GM23248 (cell line): Measurements from ENCODE around the gene ARL6IP5. TPM values are rescaled to one million over a fixed set of nuclear protein-coding genes. Genes with fewer than 3 reads are reported as not detected.

ENCODE experiments used
- DNase-seq: peaks from one replicate; pipeline ENCODE4 v3.0.0-alpha.2; 2015
- H2AFZ ChIP-seq: fragments of 200-600 bp; sonication (generic); 2 replicates; pipeline ENCODE4 v1.6.1; 2016; ENCODE audit warnings: antibody characterized with exemption
- H3F3A ChIP-seq: fragments of 200-600 bp; sonication (generic); 2 replicates; pipeline ENCODE4 v1.6.1; 2016; ENCODE audit warnings: mild to moderate bottlenecking, antibody characterized with exemption, mixed run types; ENCODE audit not compliant: insufficient read depth
- H3K27ac ChIP-seq: fragments of 200-600 bp; sonication (generic); 2 replicates; pipeline ENCODE4 v1.5.1; 2016; ENCODE audit warnings: mild to moderate bottlenecking
- H3K27me3 ChIP-seq: fragments of 200-600 bp; sonication (generic); replicated peaks from 2 replicates; pipeline ENCODE4 v1.6.1; 2016; ENCODE audit warnings: mild to moderate bottlenecking; ENCODE audit not compliant: insufficient read depth
- H3K36me3 ChIP-seq: fragments of 200-600 bp; sonication (generic); 2 replicates; pipeline ENCODE4 v1.6.1; 2016; ENCODE audit warnings: low read depth, mild to moderate bottlenecking
- H3K4me1 ChIP-seq: fragments of 200-600 bp; sonication (generic); 2 replicates; pipeline ENCODE4 v1.6.1; 2016; ENCODE audit warnings: mild to moderate bottlenecking; ENCODE audit not compliant: insufficient read depth
- H3K4me2 ChIP-seq: fragments of 200-600 bp; sonication (generic); one replicate; pipeline ENCODE4 v1.6.1; 2016; ENCODE audit warnings: mild to moderate bottlenecking; ENCODE audit not compliant: unreplicated experiment
- H3K4me3 ChIP-seq: fragments of 200-600 bp; sonication (generic); 2 replicates; pipeline ENCODE4 v1.5.1; 2016; ENCODE audit warnings: mild to moderate bottlenecking
- H3K79me2 ChIP-seq: fragments of 200-600 bp; sonication (generic); 2 replicates; pipeline ENCODE4 v1.6.1; 2016; ENCODE audit warnings: mild to moderate bottlenecking; ENCODE audit not compliant: insufficient read depth
- H3K9ac ChIP-seq: fragments of 200-600 bp; sonication (generic); 2 replicates; pipeline ENCODE4 v1.6.1; 2016; ENCODE audit warnings: mild to moderate bottlenecking
- H3K9me2 ChIP-seq: fragments of 200-600 bp; sonication (generic); 2 replicates; pipeline ENCODE4 v1.6.1; 2016; ENCODE audit warnings: mixed run types, mild to moderate bottlenecking, moderate library complexity; ENCODE audit not compliant: insufficient read depth
- H3K9me3 ChIP-seq: fragments of 200-600 bp; sonication (generic); one replicate; pipeline ENCODE4 v1.6.1; 2017; ENCODE audit warnings: low read depth
- H4K20me1 ChIP-seq: fragments of 200-600 bp; sonication (generic); 2 replicates; pipeline ENCODE4 v1.6.0; 2016; ENCODE audit not compliant: insufficient read depth
- EZH2 ChIP-seq: fragments of 200-600 bp; sonication (generic); IDR thresholded peaks from 2 replicates; pipeline ENCODE4 v1.6.1; 2018; ENCODE audit warnings: antibody characterized with exemption, mild to moderate bottlenecking; ENCODE audit not compliant: insufficient read depth, poor library complexity, severe bottlenecking
- EZH2phosphoT487 ChIP-seq: fragments of 200-600 bp; sonication (generic); IDR thresholded peaks from 2 replicates; pipeline ENCODE4 v1.6.1; 2018; ENCODE audit warnings: antibody characterized with exemption, moderate library complexity, mild to moderate bottlenecking, low read depth; ENCODE audit not compliant: insufficient read depth
- WGBS, 2 experiments: methylation state at CpG; one replicate each; pipeline ENCODE4 v1.1.6; 2015 to 2017; ENCODE audit warnings: low lambda C conversion rate in 2 of 2, low coverage in 1 of 2; ENCODE audit errors: missing lambda C conversion rate in 2 of 2; 5-methylcytosine and 5-hydroxymethylcytosine counted together
- in situ Hi-C: fragments of 300-500 bp; cut with MboI; formaldehyde crosslinking; loops from 2 replicates; pipeline ENCODE4 v1.15.0; 2020
- polyA plus RNA-seq: library from polyadenylated mRNA; unstranded; fragments of >200 nt; fragmentation: Nextera tagmentation; extraction: Ambion mirVana; gene quantifications from 2 replicates; pipeline ENCODE4 v1.2.1, GENCODE V29; 2016
- total RNA-seq: library from RNA; depleted of rRNA; stranded (reverse); fragments of >200 nt; shearing (Covaris generic); gene quantifications from 2 replicates; pipeline ENCODE4 v1.2.3, GENCODE V29; 2014

ARL6IP5 gene
- total and polyA plus RNA-seq, 2 experiments from 2014 or later = 98.7 to 178 TPM

DNA sequence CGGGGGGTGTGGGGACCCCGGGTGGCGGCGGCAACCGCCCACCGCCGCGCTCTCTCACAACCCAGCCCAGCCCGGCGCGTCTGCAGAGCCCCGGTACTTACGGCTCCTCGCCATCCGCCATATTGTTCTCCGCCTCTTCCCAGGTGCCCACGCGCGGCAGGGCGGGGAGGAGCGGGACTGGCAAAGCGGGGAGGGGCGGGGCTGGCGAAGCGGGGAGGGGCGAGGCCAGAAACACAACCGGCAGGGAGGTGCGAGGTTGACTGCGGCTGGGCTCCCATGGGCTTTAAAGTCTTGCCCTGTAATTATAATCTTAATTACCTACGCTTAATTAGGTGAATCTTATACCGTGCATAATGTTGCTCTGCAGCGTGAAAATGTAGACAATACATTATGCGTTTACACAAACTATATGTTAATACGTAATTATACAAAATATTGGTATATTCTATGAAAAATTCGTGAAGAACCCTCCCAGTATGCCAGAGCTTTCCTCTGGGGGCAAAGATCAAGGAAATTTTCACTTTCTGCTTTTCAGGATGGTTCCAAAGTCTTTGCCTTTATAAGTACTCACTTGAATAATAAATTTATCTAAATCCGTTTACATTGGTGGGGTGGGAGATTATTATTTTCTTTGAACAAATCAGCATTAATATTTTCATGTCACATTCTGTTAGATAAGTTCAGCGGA lies 4.4 kb upstream of the ARL6IP5 start, which contains the start of gene UBA3:
UBA3 (minus strand) TSS at position 133 of the 688 bp plus-strand sequence; CDS start at position 121, 12 bp downstream.
- H4K20me1 ChIP-seq = no peaks in the 10 kb centered on the region
- H3K9me3 ChIP-seq = no peaks in the 10 kb centered on the region
- H2AFZ ChIP-seq = peak within 1 kb of the TSS; percentile 57
- 3 to 13% methylated on average over 8 to 36 of the region's 37 CpGs for WGBS, 2 experiments
- H3K27ac ChIP-seq = peak within 1 kb of the TSS; percentile 15; the same call in 1 of the 2 replicates
- in situ Hi-C loops = no loop called here
- H3K79me2 ChIP-seq = peaks cover 55% of the 10 kb centered on the region
- H3K9ac ChIP-seq = peak within 1 kb of the TSS; percentile 89
- peak; percentile 96 for DNase-seq
- no peaks in the 10 kb centered on the region for H3K27me3 ChIP-seq
- no peaks in the 10 kb centered on the region for H3K9me2 ChIP-seq
- peak within 1 kb of the TSS; percentile 85 for H3K4me3 ChIP-seq
- TF ChIP-seq EZH2 (no peak), EZH2phosphoT487 (no peak)
- H3F3A ChIP-seq = peaks cover 28% of the 10 kb centered on the region
- H3K4me1 ChIP-seq = peaks cover 39% of the 10 kb centered on the region
- H3K36me3 ChIP-seq = no peaks in the 10 kb centered on the region
- peak within 1 kb of the TSS; percentile 90 for H3K4me2 ChIP-seq

DNA sequence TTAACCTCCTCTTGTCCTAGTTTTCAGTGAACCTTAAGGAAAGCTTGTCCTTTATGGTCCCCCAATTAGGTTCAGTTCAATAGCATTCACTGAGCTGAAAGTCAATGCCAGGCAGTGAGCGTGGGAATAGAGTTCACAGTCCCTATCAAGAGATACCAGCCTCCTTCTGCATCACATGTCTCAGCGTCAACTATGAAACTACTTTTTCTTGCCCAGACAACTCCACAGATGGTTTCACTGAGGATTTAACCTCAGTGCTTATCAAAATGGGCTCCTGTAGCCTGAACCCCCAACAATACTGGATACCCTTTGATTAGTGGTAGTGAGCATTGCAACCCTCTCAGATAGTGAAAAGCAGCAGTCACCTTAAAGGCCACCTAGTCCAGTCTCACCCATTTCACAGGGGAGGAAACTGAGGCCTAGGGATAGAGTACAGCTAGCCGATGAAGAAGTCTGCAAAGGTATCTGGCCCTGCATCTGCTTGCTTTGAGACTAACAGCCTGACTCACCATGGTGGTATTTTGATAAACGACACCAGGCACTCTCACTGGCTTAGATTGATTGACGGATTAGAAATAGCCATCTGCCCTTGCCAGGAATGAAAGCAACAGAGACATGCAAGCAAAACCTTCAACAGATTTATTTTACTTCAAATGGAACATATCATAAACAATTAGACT lies 3.0 kb upstream of the ARL6IP5 start:
- peaks cover 40% of the 10 kb centered on the region for H3F3A ChIP-seq
- 51% methylated on average over 5 of the region's 5 CpGs for WGBS, 2 experiments
- DNase-seq = no peak
- no peak overlapping the region; the same call in 1 of the 2 replicates for H3K27ac ChIP-seq
- H3K4me2 ChIP-seq = peak overlapping the region; percentile 98
- H3K79me2 ChIP-seq = peaks cover 48% of the 10 kb centered on the region
- peaks cover 41% of the 10 kb centered on the region for H3K4me1 ChIP-seq
- no peaks in the 10 kb centered on the region for H4K20me1 ChIP-seq
- no peaks in the 10 kb centered on the region for H3K9me3 ChIP-seq
- no peaks in the 10 kb centered on the region for H3K27me3 ChIP-seq
- no peaks in the 10 kb centered on the region for H3K9me2 ChIP-seq
- TF ChIP-seq EZH2 (no peak), EZH2phosphoT487 (no peak)
- H3K4me3 ChIP-seq = no peak overlapping the region
- no peaks in the 10 kb centered on the region for H3K36me3 ChIP-seq
- in situ Hi-C loops = no loop called here
- H2AFZ ChIP-seq = no peak overlapping the region
- no peak overlapping the region for H3K9ac ChIP-seq

DNA sequence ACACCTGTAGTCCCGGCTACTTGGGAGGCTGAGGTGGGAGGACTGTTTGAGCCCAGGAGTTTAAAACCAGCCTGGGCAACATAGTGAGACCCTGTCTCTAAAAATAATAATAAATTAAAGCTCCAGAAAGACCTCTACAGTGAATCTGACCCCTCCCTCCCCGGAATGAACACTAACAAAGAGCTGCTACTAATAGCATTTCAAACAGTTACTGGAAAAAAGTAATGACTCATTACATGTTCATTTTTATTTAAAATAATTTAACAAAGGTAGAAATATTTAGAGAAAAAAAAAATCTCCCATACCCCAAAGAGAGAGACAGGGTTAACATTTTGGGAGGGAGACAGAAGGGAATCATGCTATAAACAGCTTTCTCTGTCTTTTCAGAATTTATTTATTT lies 2.4 kb upstream of the ARL6IP5 start:
- H3K4me1 ChIP-seq = peaks cover 48% of the 10 kb centered on the region
- no peaks in the 10 kb centered on the region for H3K27me3 ChIP-seq
- H3K9me2 ChIP-seq = no peaks in the 10 kb centered on the region
- peak overlapping the region; percentile 36 for H3K9ac ChIP-seq
- no peak overlapping the region for H2AFZ ChIP-seq
- no peaks in the 10 kb centered on the region for H3K36me3 ChIP-seq
- H3K79me2 ChIP-seq = peaks cover 47% of the 10 kb centered on the region
- H3F3A ChIP-seq = peaks cover 46% of the 10 kb centered on the region
- 40 to 57% methylated on average over 2 of the region's 2 CpGs for WGBS, 2 experiments
- H3K4me3 ChIP-seq = peak overlapping the region; percentile 34
- in situ Hi-C loops = no loop called here
- DNase-seq = peak; percentile 30
- peak overlapping the region; percentile 98 for H3K27ac ChIP-seq
- no peaks in the 10 kb centered on the region for H3K9me3 ChIP-seq
- no peaks in the 10 kb centered on the region for H4K20me1 ChIP-seq
- TF ChIP-seq EZH2phosphoT487 = no peak
- no peak for TF ChIP-seq EZH2
- peak overlapping the region; percentile 98 for H3K4me2 ChIP-seq

DNA sequence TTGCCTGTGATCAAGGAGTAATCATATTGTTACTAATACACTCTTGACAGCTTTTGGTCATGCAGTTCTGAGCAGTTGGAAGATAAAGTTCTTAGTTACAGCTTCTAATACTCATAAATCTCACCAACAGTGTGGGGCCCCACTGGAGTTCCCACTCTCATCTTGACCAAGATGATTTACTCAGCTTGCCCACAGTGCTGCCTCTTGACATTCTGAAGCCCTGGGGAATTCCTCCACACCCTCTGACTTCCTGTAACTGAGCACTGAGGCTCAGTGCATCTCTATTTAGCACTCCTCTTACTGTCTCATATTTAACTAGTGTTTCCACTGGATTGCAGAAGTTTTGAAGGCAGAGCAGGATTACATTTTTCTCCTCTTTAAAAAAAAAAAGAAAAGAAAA lies 1.9 kb upstream of the ARL6IP5 start:
- in situ Hi-C loops = no loop called here

More for the DNA sequence above, 1.9 kb upstream of the ARL6IP5 start:
- TF ChIP-seq EZH2 = no peak
- TF ChIP-seq EZH2phosphoT487 = peak; percentile 78; the same call in 1 of the 2 replicates
- no peaks in the 10 kb centered on the region for H3K36me3 ChIP-seq
- no peak overlapping the region; the same call in 1 of the 2 replicates for H2AFZ ChIP-seq
- H3K27me3 ChIP-seq = no peaks in the 10 kb centered on the region
- H3K4me3 ChIP-seq = peak overlapping the region; percentile 34
- peaks cover 47% of the 10 kb centered on the region for H3K79me2 ChIP-seq
- H3K27ac ChIP-seq = peak overlapping the region; percentile 98
- H3K9me3 ChIP-seq = no peaks in the 10 kb centered on the region
- H3F3A ChIP-seq = peaks cover 49% of the 10 kb centered on the region
- H4K20me1 ChIP-seq = no peaks in the 10 kb centered on the region
- peak overlapping the region; percentile 36 for H3K9ac ChIP-seq
- peak overlapping the region; percentile 98 for H3K4me2 ChIP-seq
- peaks cover 52% of the 10 kb centered on the region for H3K4me1 ChIP-seq
- H3K9me2 ChIP-seq = no peaks in the 10 kb centered on the region
- peak; percentile 79 for DNase-seq
